HK-2 (cell line): ENCODE data around the gene MAST4.

Experiments
- DNase-seq: peaks from one replicate; pipeline ENCODE4 v3.0.0-alpha.2; 2018; ENCODE audit not compliant: unreplicated experiment

Gene MAST4

GRCh38 chr5:66603881-66604280 is 7.7 kb downstream of the MAST4 start:
- no peak for DNase-seq

- DNase-seq: no peak
Observed at GRCh38 chr5:66606713-66607112, 10.5 kb downstream of the MAST4 start.

GRCh38 chr5:66608501-66608900 is 12.3 kb downstream of the MAST4 start:
- DNase-seq: no peak

GRCh38 chr5:66609615-66610014 is 13.4 kb downstream of the MAST4 start:
- DNase-seq: no peak

- no peak for DNase-seq
Observed at GRCh38 chr5:66612226-66612625, 16.0 kb downstream of the MAST4 start.

GRCh38 chr5:66615136-66615535 is 18.9 kb downstream of the MAST4 start:
- no peak for DNase-seq

GRCh38 chr5:66615894-66616293 is 19.7 kb downstream of the MAST4 start:
- DNase-seq: no peak

- no peak for DNase-seq
Observed at GRCh38 chr5:66616520-66617225, 20.5 kb downstream of the MAST4 start.

GRCh38 chr5:66617226-66617861 is 21.2 kb downstream of the MAST4 start:
- no peak for DNase-seq

- no peak for DNase-seq
Observed at GRCh38 chr5:66617991-66618768, 22.0 kb downstream of the MAST4 start.

- DNase-seq: no peak
Observed at GRCh38 chr5:66620711-66621110, 24.5 kb downstream of the MAST4 start.

- DNase-seq: no peak
Observed at GRCh38 chr5:66621146-66621545, 25.0 kb downstream of the MAST4 start.

- no peak for DNase-seq
Observed at GRCh38 chr5:66621736-66622135, 25.5 kb downstream of the MAST4 start.

- no peak for DNase-seq
Observed at GRCh38 chr5:66628561-66628960, 32.4 kb downstream of the MAST4 start.

- no peak for DNase-seq
Observed at GRCh38 chr5:66629446-66629845, 33.3 kb downstream of the MAST4 start.

GRCh38 chr5:66633754-66634153 is 37.6 kb downstream of the MAST4 start:
- DNase-seq: no peak

GRCh38 chr5:66634601-66635000 is 38.4 kb downstream of the MAST4 start:
- no peak for DNase-seq

- DNase-seq: no peak
Observed at GRCh38 chr5:66637994-66638393, 41.8 kb downstream of the MAST4 start.

GRCh38 chr5:66639037-66639436 is 42.8 kb downstream of the MAST4 start:
- no peak for DNase-seq

GRCh38 chr5:66642538-66642937 is 46.3 kb downstream of the MAST4 start:
- no peak for DNase-seq

GRCh38 chr5:66643387-66643786 is 47.2 kb downstream of the MAST4 start:
- no peak for DNase-seq

- DNase-seq: no peak
Observed at GRCh38 chr5:66644111-66644510, 47.9 kb downstream of the MAST4 start.

- no peak for DNase-seq
Observed at GRCh38 chr5:66645039-66645438, 48.8 kb downstream of the MAST4 start.
